ENCODE measurements around the gene DIAPH1. TPM values are rescaled to one million over a fixed set of nuclear protein-coding genes. Genes with fewer than 3 reads are reported as not detected.
A peak's percentile ranks its signal among the peaks of the same experiment; 100 is the strongest.

Gene DIAPH1
- total RNA-seq, 3 donors from 2014 or later = 53.3 to 87.7 (median 82.7) TPM

DNA sequence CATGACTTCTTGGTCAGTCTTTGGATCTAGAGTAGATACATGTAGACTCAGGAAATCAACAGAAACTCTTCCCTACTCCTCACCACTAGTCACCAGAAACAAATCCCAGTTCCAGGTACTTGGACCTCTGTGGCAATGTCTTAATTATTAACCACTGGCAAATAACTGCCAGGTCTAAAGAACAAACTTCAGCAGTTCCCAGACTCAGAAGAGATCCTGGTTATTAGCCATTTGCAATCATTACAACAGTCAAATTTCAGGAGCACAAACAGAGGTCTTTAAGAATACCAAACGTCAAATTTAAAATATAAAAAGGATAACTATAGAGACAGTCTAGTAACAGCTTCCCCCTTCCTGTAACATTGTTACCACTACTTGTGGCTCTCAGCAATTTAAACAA, 10.2 kb downstream of the DIAPH1 start:
- TF ChIP-seq, protein P1, sequence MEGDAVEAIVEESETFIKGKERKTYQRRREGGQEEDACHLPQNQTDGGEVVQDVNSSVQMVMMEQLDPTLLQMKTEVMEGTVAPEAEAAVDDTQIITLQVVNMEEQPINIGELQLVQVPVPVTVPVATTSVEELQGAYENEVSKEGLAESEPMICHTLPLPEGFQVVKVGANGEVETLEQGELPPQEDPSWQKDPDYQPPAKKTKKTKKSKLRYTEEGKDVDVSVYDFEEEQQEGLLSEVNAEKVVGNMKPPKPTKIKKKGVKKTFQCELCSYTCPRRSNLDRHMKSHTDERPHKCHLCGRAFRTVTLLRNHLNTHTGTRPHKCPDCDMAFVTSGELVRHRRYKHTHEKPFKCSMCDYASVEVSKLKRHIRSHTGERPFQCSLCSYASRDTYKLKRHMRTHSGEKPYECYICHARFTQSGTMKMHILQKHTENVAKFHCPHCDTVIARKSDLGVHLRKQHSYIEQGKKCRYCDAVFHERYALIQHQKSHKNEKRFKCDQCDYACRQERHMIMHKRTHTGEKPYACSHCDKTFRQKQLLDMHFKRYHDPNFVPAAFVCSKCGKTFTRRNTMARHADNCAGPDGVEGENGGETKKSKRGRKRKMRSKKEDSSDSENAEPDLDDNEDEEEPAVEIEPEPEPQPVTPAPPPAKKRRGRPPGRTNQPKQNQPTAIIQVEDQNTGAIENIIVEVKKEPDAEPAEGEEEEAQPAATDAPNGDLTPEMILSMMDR (IDR thresholded peaks at IDR 0.05) = no peak
- Histone ChIP-seq H3K4me3 (no peak overlapping the region), H3K4me1 (ENCODE audit: low read depth) (peaks cover 13% of the 10 kb centered on the region), H3K36me3 (ENCODE audit: low read depth) (no peaks in the 10 kb centered on the region), H3K9me3 (no peaks in the 10 kb centered on the region)
- ATAC-seq (no peak), DNase-seq (no peak)
- intact Hi-C loops (cut with DNase I, micrococcal nuclease) = no loop called here

DNA sequence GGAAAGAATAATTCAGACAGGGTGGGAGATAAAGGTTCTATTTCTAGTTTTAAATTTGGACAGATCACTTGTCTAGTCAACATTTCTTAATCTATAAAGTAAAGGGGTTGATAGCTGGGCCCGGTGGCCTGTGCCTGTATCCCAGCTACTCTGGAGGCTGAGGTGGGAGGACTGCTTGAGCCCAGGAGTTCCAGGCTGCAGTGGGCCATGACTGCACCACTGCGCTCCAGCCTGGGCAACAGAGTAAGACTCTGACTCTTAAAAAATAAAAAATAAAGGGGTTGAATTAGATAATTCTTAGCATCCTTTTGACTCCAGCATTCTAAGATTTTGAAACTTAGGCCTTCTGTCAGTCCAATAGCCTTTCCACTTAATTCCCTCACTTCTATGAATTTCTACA, 10.8 kb downstream of the DIAPH1 start:
- Histone ChIP-seq H3K9me3 (no peaks in the 10 kb centered on the region), H3K4me1 (ENCODE audit: low read depth) (peaks cover 13% of the 10 kb centered on the region), H3K36me3 (ENCODE audit: low read depth) (no peaks in the 10 kb centered on the region), H3K4me3 (no peak overlapping the region)
- DNase-seq (no peak), ATAC-seq (no peak)
- intact Hi-C loops (cut with DNase I, micrococcal nuclease) = no loop called here
- TF ChIP-seq, protein P1 (IDR thresholded peaks at IDR 0.05) = no peak

DNA sequence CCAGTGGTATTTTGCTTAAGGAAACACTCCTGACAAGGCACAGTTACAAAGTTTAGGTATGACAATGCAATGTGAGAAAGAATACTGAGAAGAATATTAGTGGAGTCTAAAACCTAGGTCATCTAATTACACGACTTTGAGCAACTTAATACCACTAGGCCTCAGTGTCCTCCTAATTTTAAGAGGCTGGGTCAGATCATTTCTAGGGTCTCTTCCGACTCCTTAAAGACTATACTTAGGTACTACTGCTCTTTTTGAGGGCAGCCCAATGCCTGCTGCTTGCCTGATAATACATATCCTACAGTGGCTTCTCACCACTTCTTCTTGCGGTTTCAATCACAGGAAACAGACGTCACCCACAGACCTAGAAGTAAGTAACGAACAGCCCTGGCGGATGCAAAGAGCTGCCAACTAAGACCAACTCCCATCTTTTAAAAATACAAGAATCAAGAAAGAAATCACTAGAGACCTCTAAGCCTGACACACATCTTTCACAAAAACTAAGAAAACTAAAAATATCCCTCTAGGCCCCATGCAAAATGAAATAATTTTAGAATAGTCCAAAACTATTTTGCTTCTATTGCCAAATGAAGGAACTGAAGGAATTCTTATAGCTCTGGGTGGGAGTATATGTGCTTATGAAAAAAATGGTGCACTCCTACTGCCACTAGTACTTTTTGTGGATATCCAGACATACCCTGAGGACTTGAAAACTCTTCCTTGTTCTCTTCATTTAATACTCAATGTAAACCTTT, 13.1 kb downstream of the DIAPH1 start:
- intact Hi-C loops (cut with DNase I, micrococcal nuclease) = no loop called here
- no peaks in the 10 kb centered on the region for H3K36me3 ChIP-seq (ENCODE audit: low read depth)
- H3K9me3 ChIP-seq = no peaks in the 10 kb centered on the region
- ATAC-seq (peak; percentile 77), DNase-seq (peak in 1 of 3 donors; percentile 71)
- TF ChIP-seq, protein P1 (IDR thresholded peaks at IDR 0.05) = no peak
- H3K4me3 ChIP-seq = no peak overlapping the region
- H3K4me1 ChIP-seq (ENCODE audit: low read depth) = peaks cover 13% of the 10 kb centered on the region

DNA sequence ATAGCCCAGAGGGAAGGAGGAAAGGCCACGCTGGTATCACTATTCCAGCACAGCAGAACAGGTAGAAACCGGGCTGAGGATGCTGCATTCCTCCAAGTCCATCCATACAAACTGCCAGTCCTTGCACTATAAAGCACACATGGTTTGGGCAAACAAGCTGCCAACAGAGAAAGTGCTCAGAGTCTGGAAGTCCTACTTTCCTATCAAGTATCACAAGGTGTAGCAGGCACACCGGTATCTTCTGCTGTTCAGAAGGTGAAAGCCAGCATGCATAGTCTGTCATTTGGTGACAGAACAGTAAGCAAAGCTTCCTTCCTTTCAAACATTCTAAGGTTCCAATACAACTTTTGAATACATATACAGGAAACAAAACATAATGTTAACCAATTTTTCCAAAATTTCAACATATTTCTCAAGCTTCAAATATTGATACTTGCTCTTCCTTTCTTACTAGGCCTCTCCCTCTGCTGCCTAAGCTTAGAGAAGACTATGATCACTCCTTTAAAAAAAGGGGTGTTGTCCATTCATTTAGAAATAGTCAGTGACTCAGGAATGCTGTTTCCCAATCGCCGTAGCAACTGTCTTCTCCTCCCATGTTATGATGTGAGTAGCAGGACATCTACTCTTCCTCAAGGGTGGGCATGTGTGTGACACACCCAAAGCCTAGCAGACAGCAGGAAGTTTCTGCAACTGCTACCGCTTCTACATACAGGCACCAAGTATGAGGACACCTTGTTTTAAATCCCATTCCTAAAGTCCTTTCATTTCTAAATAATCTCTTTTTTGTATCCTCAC, 14.7 kb downstream of the DIAPH1 start:
- TF ChIP-seq, protein P1 (IDR thresholded peaks at IDR 0.05) = no peak
- Histone ChIP-seq H3K9me3 (no peaks in the 10 kb centered on the region), H3K36me3 (ENCODE audit: low read depth) (no peaks in the 10 kb centered on the region), H3K4me3 (no peak overlapping the region), H3K4me1 (ENCODE audit: low read depth) (peaks cover 13% of the 10 kb centered on the region)
- intact Hi-C loops (cut with DNase I, micrococcal nuclease) = no loop called here
- ATAC-seq = peak; percentile 94
- peak in 1 of 3 donors; percentile 36 for DNase-seq

DNA sequence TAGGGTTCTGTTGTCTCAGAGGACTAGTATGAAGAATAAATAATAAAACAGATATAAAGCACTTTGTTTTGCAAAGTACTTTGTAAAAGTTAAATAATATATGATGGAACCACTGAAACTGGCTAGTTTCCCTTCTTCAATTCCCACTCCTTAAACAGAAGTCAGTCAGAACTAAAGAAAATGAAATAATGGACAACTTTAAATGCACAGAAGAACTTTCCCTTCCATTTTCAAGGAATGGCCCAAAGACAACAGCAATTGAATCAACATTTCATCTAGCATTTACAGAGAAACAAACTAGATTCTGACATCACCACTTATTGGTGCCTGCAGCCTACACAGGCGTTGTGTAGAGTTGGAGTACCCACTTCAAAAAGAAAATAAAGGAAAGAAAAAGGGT, 16.2 kb downstream of the DIAPH1 start:
- Histone ChIP-seq H3K4me1 (ENCODE audit: low read depth) (peaks cover 13% of the 10 kb centered on the region), H3K9me3 (no peaks in the 10 kb centered on the region), H3K36me3 (ENCODE audit: low read depth) (no peaks in the 10 kb centered on the region), H3K4me3 (no peak overlapping the region)
- DNase-seq (no peak), ATAC-seq (no peak)
- TF ChIP-seq, protein P1 (IDR thresholded peaks at IDR 0.05) = no peak
- intact Hi-C loops (cut with DNase I, micrococcal nuclease) = no loop called here
